ENCODE measurements around the gene MYO7A.

DNA sequence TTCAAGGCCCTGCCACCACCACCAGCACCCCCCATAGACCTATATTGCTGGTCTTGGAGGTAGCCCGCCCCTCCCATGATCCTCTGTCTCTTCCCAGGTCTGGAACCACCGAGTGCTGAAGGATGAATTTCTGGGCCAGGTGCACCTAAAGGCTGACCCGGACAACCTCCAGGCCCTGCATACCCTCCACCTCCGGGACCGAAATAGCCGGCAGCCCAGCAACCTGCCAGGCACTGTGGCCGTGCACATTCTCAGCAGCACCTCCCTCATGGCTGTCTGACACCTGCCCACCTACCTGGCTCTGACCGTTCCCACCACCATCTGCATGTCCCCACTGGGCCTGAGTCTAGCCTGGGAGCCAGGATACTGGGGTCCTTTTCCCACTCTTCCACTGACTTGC lies 4.5 kb upstream of the MYO7A start:
- TF ChIP-seq, protein P1, sequence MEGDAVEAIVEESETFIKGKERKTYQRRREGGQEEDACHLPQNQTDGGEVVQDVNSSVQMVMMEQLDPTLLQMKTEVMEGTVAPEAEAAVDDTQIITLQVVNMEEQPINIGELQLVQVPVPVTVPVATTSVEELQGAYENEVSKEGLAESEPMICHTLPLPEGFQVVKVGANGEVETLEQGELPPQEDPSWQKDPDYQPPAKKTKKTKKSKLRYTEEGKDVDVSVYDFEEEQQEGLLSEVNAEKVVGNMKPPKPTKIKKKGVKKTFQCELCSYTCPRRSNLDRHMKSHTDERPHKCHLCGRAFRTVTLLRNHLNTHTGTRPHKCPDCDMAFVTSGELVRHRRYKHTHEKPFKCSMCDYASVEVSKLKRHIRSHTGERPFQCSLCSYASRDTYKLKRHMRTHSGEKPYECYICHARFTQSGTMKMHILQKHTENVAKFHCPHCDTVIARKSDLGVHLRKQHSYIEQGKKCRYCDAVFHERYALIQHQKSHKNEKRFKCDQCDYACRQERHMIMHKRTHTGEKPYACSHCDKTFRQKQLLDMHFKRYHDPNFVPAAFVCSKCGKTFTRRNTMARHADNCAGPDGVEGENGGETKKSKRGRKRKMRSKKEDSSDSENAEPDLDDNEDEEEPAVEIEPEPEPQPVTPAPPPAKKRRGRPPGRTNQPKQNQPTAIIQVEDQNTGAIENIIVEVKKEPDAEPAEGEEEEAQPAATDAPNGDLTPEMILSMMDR (IDR thresholded peaks at IDR 0.05): no peak
- TF ChIP-seq POLR2A (IDR thresholded peaks at IDR 0.05): no peak

Data from body of pancreas (tissue), 4 donors.